Measurements from ENCODE around the gene MPL.
"Not testable (repeated sequence)": the region's sequence is repeated elsewhere in the genome, so short reads cannot be mapped to it uniquely, and the experiment has no call there.

MPL gene

GRCh38 chr1:43354936-43355335, 17.3 kb downstream of the MPL start:
- DNase-seq (ENCODE audit: low read depth in 3 of 3): no peak

- no peak for DNase-seq (ENCODE audit: low read depth in 3 of 3)
These were observed 19.6 kb downstream of the MPL start for GRCh38 chr1:43357251-43357650.

- no peak for DNase-seq (ENCODE audit: low read depth in 3 of 3)
These were observed 20.6 kb downstream of the MPL start for GRCh38 chr1:43358121-43358745.

GRCh38 chr1:43358746-43359693, 21.4 kb downstream of the MPL start, which contains the start of gene CDC20:
CDC20 (plus strand) TSS chr1:43358981; CDS start chr1:43359216, 235 bp downstream.
- DNase-seq (ENCODE audit: low read depth in 3 of 3): peak; percentile 94 to 98 (median 95)

GRCh38 chr1:43359696-43360095, 22.1 kb downstream of the MPL start:
- no peak for DNase-seq (ENCODE audit: low read depth in 3 of 3)

GRCh38 chr1:43360616-43361015, 23.0 kb downstream of the MPL start:
- no peak for DNase-seq (ENCODE audit: low read depth in 3 of 3)

- DNase-seq (ENCODE audit: low read depth in 3 of 3): no peak
These were observed 25.8 kb downstream of the MPL start for GRCh38 chr1:43363283-43363934.

- DNase-seq (ENCODE audit: low read depth in 3 of 3): no peak
These were observed 26.4 kb downstream of the MPL start for GRCh38 chr1:43363935-43364525.

GRCh38 chr1:43365678-43366077, 28.1 kb downstream of the MPL start:
- no peak for DNase-seq (ENCODE audit: low read depth in 3 of 3)

- no peak for DNase-seq (ENCODE audit: low read depth in 3 of 3)
These were observed 28.6 kb downstream of the MPL start for GRCh38 chr1:43366179-43366578.

GRCh38 chr1:43366601-43367025, 29.0 kb downstream of the MPL start:
- DNase-seq (ENCODE audit: low read depth in 3 of 3): no peak

- DNase-seq (ENCODE audit: low read depth in 3 of 3): peak in 2 of 3 experiments; percentile 20 to 22
These were observed 29.6 kb downstream of the MPL start for GRCh38 chr1:43367026-43367903.

GRCh38 chr1:43367904-43368645, 30.5 kb downstream of the MPL start, which contains the start of gene ELOVL1:
ELOVL1 (minus strand) TSS chr1:43368011; CDS start chr1:43365609, 2,402 bp downstream.
- peak; percentile 63 to 91 (median 68) for DNase-seq (ENCODE audit: low read depth in 3 of 3)

GRCh38 chr1:43368646-43369020, 31.0 kb downstream of the MPL start:
- DNase-seq (ENCODE audit: low read depth in 3 of 3): no peak

- DNase-seq (ENCODE audit: low read depth in 3 of 3): not testable (repeated sequence)
These were observed 32.2 kb downstream of the MPL start for GRCh38 chr1:43369779-43370178.

GRCh38 chr1:43370564-43370963, 32.9 kb downstream of the MPL start:
- DNase-seq (ENCODE audit: low read depth in 3 of 3): no peak

- DNase-seq (ENCODE audit: low read depth in 3 of 3): no peak
These were observed 34.6 kb downstream of the MPL start for GRCh38 chr1:43372172-43372571.

GRCh38 chr1:43373066-43373940, 35.7 kb downstream of the MPL start:
- DNase-seq (ENCODE audit: low read depth in 3 of 3): no peak

GRCh38 chr1:43376723-43377235, 39.2 kb downstream of the MPL start:
- DNase-seq (ENCODE audit: low read depth in 3 of 3): no peak

Measured in stimulated activated CD4-positive, alpha-beta T cell treated with anti-CD3 and anti-CD28 coated beads, TNF-alpha, amount 100 ng/mL, for 4 hours (primary cell).